Activated CD4-positive, alpha-beta memory T cell treated with anti-CD3 and anti-CD28 coated beads, Interleukin-2, amount 10 ng/mL, durations not matched to agents 7 days and 5 days (primary cell): Measurements from ENCODE around the gene WWC2. TPM values are rescaled to one million over a fixed set of nuclear protein-coding genes. Genes with fewer than 3 reads are reported as not detected.
A peak's percentile ranks its signal among the peaks of the same experiment; 100 is the strongest.

ENCODE experiments used
- CTCF ChIA-PET: fragments of 350-600 bp; sonication (Branson Sonifier 250); formaldehyde crosslinking; loops from one replicate; lab custom pipeline; 2021; ENCODE audit warnings: antibody characterized with exemption, inconsistent platforms; lab: Charles Lee
- POLR2A ChIA-PET: fragments of 350-600 bp; sonication (Branson Sonifier 250); formaldehyde crosslinking; loops from one replicate; lab custom pipeline; 2021; ENCODE audit warnings: antibody characterized with exemption; lab: Charles Lee
- DNase-seq: peaks from one replicate; pipeline ENCODE4 v3.0.0-alpha.2; 2020
- H3K27ac Mint-ChIP-seq: one replicate; pipeline ENCODE4 v1.8.0; 2021; ENCODE audit warnings: mild to moderate bottlenecking, mixed read lengths
- H3K27me3 Mint-ChIP-seq: one replicate; pipeline ENCODE4 v1.8.0; 2021; ENCODE audit warnings: mixed read lengths
- H3K36me3 Mint-ChIP-seq: one replicate; pipeline ENCODE4 v1.8.0; 2021; ENCODE audit warnings: low read depth, mixed read lengths
- H3K4me1 Mint-ChIP-seq: one replicate; pipeline ENCODE4 v1.8.0; 2021; ENCODE audit warnings: mixed read lengths
- H3K4me3 Mint-ChIP-seq: one replicate; pipeline ENCODE4 v1.8.0; 2021; ENCODE audit warnings: mild to moderate bottlenecking, mixed read lengths
- H3K9me3 Mint-ChIP-seq: one replicate; pipeline ENCODE4 v1.8.0; 2021; ENCODE audit warnings: mixed read lengths
- total RNA-seq, 2 experiments: library from RNA; stranded (reverse); gene quantifications; one replicate each; pipeline ENCODE4 v1.2.3, GENCODE V29; 2021

Gene WWC2
- under 1 TPM; 0.23 to 0.28 TPM for total RNA-seq

DNA sequence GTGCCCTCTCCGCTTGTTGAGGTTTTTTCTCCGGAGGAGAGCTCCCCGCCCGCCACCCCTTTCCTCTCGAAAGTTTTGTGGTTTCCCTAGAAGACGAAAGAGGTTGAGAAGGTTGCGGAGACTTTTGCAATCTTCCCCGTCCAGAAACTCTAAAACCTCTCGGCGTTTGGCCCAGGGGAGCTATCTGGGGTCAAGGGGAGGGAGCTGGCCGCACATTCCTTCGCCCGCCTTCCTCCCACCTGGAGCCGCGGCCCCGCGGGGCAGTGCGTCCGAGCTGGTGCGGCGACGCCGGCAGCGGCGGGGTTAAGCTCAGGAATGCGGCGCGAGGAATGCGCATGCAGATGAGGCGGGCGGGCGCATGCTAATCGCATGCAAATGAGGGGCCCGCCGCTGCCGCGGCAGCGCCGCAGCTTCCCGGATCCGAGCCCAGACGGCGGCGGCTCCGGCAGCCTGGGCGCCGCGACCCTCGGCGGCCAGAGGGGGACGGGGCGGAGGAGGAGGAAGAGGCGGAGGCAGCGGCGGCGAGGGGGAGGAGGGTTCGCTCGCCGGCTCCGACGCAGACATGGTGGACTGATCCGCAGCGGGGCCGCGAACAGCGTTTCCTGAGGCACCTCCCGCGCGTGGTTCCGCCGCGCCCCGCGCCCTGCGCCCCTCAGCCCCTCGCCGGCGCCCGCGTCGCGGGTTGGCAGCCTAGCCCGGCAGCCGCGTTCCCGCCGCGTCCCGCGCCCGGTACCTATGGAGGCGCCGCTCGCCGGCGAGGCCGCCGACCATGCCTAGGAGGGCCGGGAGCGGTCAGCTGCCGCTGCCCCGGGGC, at the start of gene WWC2:
Gene WWC2, plus strand, starts transcription at position 535 of the 814 bp plus-strand sequence. Its CDS starts 235 bp downstream, at position 770.
- Mint-ChIP-seq H3K4me1 (peaks cover 4% of the 10 kb centered on the region), H3K36me3 (no peaks in the 10 kb centered on the region), H3K9me3 (no peaks in the 10 kb centered on the region), H3K27me3 (peaks cover 53% of the 10 kb centered on the region), H3K27ac (no peak within 1 kb of the TSS), H3K4me3 (peak within 1 kb of the TSS; percentile 52)
- POLR2A ChIA-PET: no interaction called here
- CTCF ChIA-PET: interaction anchor here (0.9 to 1.9 kb wide), 3 partner anchors 16 to 157 kb away, joined by 3 to 4 read pairs (median 4); no protein-coding TSS in a partner anchor
- peak; percentile 55 for DNase-seq

DNA sequence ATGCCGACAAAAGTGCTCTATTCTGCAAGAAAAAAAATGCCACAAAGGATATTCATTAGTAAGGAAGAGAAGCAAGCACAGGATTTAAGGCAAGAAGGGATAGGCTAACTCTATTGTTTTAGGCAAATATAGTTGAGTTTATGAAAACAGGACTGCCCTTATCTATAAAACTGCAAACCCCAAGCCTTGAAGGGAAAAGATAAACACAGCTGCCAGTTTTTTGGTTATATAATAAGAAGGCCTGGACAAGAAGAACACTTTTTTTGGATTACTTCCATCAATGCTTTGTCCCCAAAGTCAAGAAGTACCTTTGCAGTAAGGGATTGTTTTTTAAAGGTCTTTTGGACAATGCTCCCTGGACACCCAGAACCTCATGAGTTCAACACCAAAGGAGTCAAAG, 45.4 kb upstream of the WWC2 start:
- Mint-ChIP-seq H3K27ac (no peak overlapping the region), H3K4me1 (no peaks in the 10 kb centered on the region), H3K27me3 (peaks cover 16% of the 10 kb centered on the region), H3K9me3 (no peaks in the 10 kb centered on the region), H3K4me3 (no peak overlapping the region), H3K36me3 (no peaks in the 10 kb centered on the region)
- no peak for DNase-seq
- POLR2A ChIA-PET: no interaction called here
- CTCF ChIA-PET: no interaction called here

DNA sequence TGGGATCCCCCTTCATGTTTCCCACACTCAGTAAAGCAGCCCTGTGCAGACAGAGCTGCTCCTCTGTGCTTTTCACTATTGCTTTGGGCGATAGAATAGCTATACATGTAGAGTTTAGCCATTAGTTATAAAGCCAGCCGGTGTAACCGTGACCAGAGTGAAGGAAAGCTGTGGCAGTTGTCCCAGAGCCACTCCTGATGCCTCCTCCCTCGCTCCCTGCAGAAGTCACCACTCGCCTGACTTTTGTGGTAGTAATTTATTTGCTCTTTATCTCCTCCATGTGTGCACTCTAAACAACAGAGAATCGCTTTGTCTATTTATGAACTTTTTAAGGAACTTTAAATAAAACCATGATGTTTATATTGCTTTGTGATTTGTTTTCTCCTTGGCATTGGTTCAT, 41.8 kb upstream of the WWC2 start:
- CTCF ChIA-PET: interaction anchor here (1.0 kb wide), 1 partner anchor 16 kb away, joined by 3 read pairs; no protein-coding TSS in a partner anchor
- H3K4me1 Mint-ChIP-seq: no peaks in the 10 kb centered on the region
- H3K27ac Mint-ChIP-seq: no peak overlapping the region
- no peaks in the 10 kb centered on the region for H3K9me3 Mint-ChIP-seq
- no peak overlapping the region for H3K4me3 Mint-ChIP-seq
- H3K36me3 Mint-ChIP-seq: no peaks in the 10 kb centered on the region
- no peak for DNase-seq
- peaks cover 9% of the 10 kb centered on the region for H3K27me3 Mint-ChIP-seq
- POLR2A ChIA-PET: no interaction called here

DNA sequence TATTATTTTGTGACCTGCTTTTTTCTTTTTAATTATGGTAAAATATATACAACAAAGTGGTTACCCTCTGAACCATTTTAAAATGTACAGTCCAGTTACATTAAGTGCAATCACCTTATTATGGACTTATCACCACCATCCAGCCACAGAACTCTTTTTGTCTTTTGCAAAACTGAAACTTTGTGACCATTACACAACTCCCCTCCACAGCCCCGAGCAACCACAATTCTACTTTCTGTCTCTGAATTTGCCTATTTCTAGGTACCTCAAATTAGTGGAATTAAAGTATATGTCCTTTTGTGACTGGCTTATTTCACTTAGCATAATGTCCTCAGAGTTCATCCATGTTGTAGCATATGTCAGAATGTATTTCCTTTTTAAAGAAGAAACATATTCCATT, 39.3 kb upstream of the WWC2 start:
- no peaks in the 10 kb centered on the region for H3K36me3 Mint-ChIP-seq
- no peak for DNase-seq
- no peak overlapping the region for H3K27ac Mint-ChIP-seq
- CTCF ChIA-PET: no interaction called here
- H3K4me1 Mint-ChIP-seq: no peaks in the 10 kb centered on the region
- POLR2A ChIA-PET: no interaction called here
- H3K4me3 Mint-ChIP-seq: no peak overlapping the region
- H3K27me3 Mint-ChIP-seq: peaks cover 9% of the 10 kb centered on the region
- H3K9me3 Mint-ChIP-seq: no peaks in the 10 kb centered on the region

DNA sequence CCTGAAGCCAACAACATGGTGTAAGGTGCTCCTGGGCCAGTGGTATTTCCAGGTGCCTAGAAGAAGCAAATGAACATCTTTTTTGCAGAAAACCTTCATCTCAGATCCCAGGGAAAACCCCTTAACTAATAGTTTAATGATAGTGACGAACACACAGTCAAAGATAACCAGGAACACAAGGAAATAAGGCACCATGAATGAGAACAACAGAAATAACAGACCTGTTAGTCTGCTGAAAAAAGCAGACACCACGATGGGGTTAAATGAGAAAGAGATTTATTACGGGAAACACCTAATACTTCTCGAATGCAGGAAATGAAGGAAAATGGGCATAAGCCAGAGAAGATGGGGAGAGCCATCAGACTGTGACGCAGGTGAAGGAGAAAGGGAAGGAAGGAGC, 30.6 kb upstream of the WWC2 start:
- Mint-ChIP-seq H3K27me3 (peaks cover 10% of the 10 kb centered on the region), H3K36me3 (no peaks in the 10 kb centered on the region), H3K4me3 (no peak overlapping the region), H3K9me3 (no peaks in the 10 kb centered on the region), H3K27ac (no peak overlapping the region), H3K4me1 (no peaks in the 10 kb centered on the region)
- DNase-seq: no peak
- ChIA-PET POLR2A (no interaction called here), CTCF (interaction anchor here (1.0 kb wide), 1 partner anchor 193 kb away, joined by 3 read pairs; no protein-coding TSS in a partner anchor)

DNA sequence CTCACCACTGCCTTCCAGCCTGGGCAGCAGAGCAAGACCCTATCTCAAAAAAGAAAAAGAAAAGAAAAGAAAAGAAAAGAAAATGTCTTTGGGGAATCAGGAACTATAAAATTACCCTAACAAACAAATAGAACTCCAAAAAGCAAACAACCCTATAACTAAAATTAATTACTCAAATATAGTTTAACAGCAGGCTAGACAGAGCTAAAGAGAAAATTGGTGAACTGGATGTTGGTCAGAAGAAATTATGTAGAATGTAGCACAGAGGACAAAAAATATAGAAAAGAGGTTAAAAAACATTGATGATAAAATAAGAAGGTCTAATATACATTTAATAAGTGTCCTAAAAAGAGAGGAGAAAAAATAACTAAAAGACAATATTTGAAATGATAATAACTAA, 27.8 kb upstream of the WWC2 start:
- no peak overlapping the region for H3K4me3 Mint-ChIP-seq
- H3K27ac Mint-ChIP-seq: no peak overlapping the region
- DNase-seq: no peak
- no peaks in the 10 kb centered on the region for H3K4me1 Mint-ChIP-seq
- H3K9me3 Mint-ChIP-seq: no peaks in the 10 kb centered on the region
- H3K27me3 Mint-ChIP-seq: peaks cover 16% of the 10 kb centered on the region
- CTCF ChIA-PET: interaction anchor here (0.9 to 7.3 kb wide), 4 partner anchors 179 to 336 kb away, joined by 4 to 74 read pairs (median 25); no protein-coding TSS in a partner anchor
- POLR2A ChIA-PET: no interaction called here
- no peaks in the 10 kb centered on the region for H3K36me3 Mint-ChIP-seq

DNA sequence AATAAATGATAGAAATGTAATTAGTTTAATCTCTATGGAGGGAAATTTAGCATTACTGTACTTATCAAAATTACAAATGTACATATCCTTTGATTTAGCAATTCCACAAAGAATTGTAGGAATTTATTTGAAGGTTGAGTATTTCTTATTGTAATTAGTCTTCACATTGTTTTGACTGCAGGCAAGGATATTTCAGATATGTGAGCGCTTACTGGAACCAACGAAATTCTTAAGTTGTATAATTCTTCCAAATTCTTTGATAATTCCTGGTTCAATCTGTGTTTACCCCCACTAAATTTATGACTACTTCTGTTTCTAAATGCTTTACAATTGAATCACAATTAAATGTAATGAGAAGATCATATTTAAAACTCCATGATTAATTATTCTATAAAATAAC, 26.9 kb upstream of the WWC2 start:
- H3K36me3 Mint-ChIP-seq: no peaks in the 10 kb centered on the region
- ChIA-PET POLR2A (no interaction called here), CTCF (interaction anchor here (1.5 to 7.3 kb wide), 5 partner anchors 10 to 190 kb away, joined by 3 to 74 read pairs (median 38); no protein-coding TSS in a partner anchor)
- no peaks in the 10 kb centered on the region for H3K4me1 Mint-ChIP-seq
- no peak overlapping the region for H3K27ac Mint-ChIP-seq
- H3K9me3 Mint-ChIP-seq: no peaks in the 10 kb centered on the region
- H3K27me3 Mint-ChIP-seq: peaks cover 16% of the 10 kb centered on the region
- no peak for DNase-seq
- no peak overlapping the region for H3K4me3 Mint-ChIP-seq

DNA sequence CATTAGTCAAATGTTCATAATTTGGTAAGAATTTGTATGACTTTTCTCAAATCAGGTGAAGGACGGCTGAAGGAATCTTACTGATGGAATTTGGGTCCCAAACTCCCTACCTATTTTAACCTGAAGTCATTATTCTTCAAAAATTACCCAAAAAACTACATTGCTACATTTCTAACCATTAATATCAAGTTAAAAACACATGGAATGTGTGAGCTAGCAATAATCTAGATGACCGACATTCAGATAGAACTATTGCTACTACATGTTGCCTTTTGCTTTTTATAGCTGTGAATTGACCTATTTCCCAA, 25.3 kb upstream of the WWC2 start:
- Mint-ChIP-seq H3K27me3 (peaks cover 15% of the 10 kb centered on the region), H3K27ac (no peak overlapping the region)

DNA sequence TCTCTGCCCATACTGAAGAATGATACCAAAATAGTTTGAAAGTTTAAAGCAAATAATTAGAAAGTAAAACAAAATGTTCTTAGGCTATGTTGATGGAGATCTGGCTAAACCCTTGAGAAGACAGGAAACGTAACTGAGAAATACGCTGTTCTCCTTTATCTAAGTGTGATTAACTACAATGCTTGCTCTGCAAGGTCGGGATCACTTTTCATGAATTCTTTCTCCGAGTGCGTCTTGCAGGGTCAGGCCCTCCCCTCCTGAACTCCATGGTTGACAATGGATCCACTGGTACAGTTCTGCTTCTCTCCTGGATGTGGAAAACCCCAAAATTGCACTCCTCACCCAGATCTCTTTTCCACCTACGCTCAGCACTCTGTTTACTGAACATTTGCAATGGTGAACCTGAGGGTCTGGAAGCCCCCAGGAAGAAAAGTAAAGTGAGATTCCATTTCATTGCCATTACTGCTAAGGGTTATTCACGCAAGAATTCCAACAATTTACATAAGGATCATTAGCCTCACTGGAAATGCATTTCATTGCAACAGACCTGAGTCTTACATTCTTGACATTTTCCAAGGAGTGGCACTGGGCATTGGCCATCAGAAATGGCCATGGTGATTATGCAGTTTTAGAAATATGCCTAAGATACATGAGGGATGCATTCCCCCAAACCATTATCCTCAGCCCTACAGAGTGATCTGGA, 24.6 kb upstream of the WWC2 start:
- CTCF ChIA-PET: interaction anchor here (0.6 to 7.3 kb wide), 15 partner anchors 8 to 333 kb away, joined by 3 to 74 read pairs (median 4); no protein-coding TSS in a partner anchor

More for the DNA sequence above, 25.3 kb upstream of the WWC2 start:
- POLR2A ChIA-PET: no interaction called here
- CTCF ChIA-PET: interaction anchor here (0.6 to 7.3 kb wide), 17 partner anchors 9 to 334 kb away, joined by 3 to 74 read pairs (median 4); no protein-coding TSS in a partner anchor
- Mint-ChIP-seq H3K36me3 (no peaks in the 10 kb centered on the region), H3K4me3 (no peak overlapping the region), H3K4me1 (no peaks in the 10 kb centered on the region), H3K9me3 (no peaks in the 10 kb centered on the region)
- no peak for DNase-seq

DNA sequence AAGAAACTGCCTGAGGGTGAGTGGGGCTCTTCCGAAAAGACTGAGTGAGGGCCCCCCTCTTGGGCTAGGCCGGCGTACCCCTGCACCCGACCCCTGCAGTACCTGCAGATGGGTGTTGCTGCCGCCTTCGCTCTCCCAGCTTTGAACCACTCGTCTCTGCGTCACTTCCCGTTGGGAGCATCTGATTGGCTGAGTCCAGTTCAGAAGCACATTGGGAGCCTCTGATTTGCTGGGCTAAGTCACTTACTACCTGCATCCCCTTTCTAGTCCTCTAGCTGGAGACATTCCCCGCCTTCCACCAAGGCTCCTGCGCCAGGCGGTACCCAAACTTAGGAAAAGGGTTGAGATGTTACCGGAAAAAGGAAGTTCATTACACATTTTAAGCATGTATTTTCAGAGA, 20.4 kb upstream of the WWC2 start:
- POLR2A ChIA-PET: no interaction called here
- Mint-ChIP-seq H3K27ac (no peak overlapping the region), H3K36me3 (no peaks in the 10 kb centered on the region), H3K4me3 (no peak overlapping the region), H3K27me3 (peaks cover 9% of the 10 kb centered on the region), H3K9me3 (no peaks in the 10 kb centered on the region), H3K4me1 (no peaks in the 10 kb centered on the region)
- no peak for DNase-seq
- CTCF ChIA-PET: no interaction called here

More for the DNA sequence above, 24.6 kb upstream of the WWC2 start:
- H3K27ac Mint-ChIP-seq: no peak overlapping the region
- no peaks in the 10 kb centered on the region for H3K36me3 Mint-ChIP-seq
- no peak for DNase-seq
- H3K4me3 Mint-ChIP-seq: no peak overlapping the region
- H3K4me1 Mint-ChIP-seq: no peaks in the 10 kb centered on the region
- POLR2A ChIA-PET: interaction anchor here (1.1 kb wide), 1 partner anchor 370 kb away, joined by 3 read pairs; no protein-coding TSS in a partner anchor
- no peaks in the 10 kb centered on the region for H3K9me3 Mint-ChIP-seq
- H3K27me3 Mint-ChIP-seq: peaks cover 15% of the 10 kb centered on the region

DNA sequence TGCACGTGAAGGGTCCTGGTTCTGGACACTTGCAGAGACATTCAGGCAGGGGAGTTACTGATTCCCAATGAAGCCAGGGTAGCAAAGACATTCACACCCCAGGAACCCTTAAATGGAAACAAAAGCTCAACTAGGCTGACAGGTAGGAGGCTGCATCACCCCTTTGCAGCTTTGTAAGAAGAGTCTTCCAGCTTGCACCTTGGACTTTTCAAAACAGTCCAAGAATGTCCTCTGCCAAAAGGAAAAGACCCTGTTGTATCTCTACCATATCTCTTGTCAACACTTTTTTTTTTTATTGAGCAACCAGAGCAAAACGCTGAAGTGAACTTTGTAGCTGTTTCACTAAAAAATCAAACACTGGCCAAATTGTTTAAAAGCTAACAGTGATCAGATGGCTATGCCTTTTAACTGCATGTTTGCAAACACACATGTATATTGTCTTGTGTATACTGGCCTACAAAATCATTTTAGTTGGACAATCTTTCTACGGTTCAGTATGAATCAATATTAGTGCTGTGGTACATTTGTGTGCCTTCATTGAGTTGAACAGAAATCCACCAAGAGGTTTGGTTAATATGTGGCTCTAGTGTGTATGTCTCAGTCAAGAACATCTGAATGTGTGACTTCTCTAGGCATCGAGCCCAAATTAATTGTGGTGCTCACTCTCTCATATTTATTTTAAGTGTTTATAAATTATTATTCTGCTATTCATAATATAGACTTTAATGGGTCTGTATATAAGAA, 18.5 kb upstream of the WWC2 start:
- ChIA-PET POLR2A (no interaction called here), CTCF (interaction anchor here (0.8 kb wide), 1 partner anchor 175 kb away, joined by 3 read pairs; no protein-coding TSS in a partner anchor)
- Mint-ChIP-seq H3K4me3 (no peak overlapping the region), H3K27me3 (peaks cover 1% of the 10 kb centered on the region), H3K9me3 (no peaks in the 10 kb centered on the region), H3K27ac (no peak overlapping the region), H3K4me1 (no peaks in the 10 kb centered on the region), H3K36me3 (no peaks in the 10 kb centered on the region)
- DNase-seq: no peak

DNA sequence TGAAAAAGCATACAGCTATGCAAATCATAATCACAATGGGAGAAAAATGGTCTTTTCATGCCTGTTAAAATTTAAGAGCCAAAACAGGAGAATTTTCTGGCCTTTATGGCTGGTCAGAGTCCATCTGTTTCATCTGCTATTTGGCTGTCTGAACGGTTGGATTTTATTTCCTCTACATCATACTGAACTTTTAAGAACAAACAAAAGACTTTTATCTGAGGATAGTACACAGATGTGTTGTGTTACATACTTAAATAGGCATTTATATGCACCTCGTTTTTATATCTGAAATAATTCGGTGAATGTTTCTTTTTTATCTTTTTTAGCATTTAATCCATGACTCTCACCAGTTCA, 18.0 kb upstream of the WWC2 start:
- no peaks in the 10 kb centered on the region for H3K27me3 Mint-ChIP-seq
- no peaks in the 10 kb centered on the region for H3K36me3 Mint-ChIP-seq
- H3K4me1 Mint-ChIP-seq: no peaks in the 10 kb centered on the region
- DNase-seq: no peak
- CTCF ChIA-PET: no interaction called here
- POLR2A ChIA-PET: no interaction called here
- H3K4me3 Mint-ChIP-seq: no peak overlapping the region
- H3K27ac Mint-ChIP-seq: no peak overlapping the region
- no peaks in the 10 kb centered on the region for H3K9me3 Mint-ChIP-seq
